ENCODE measurements around the gene PSMD1.

The PSMD1 gene

DNA sequence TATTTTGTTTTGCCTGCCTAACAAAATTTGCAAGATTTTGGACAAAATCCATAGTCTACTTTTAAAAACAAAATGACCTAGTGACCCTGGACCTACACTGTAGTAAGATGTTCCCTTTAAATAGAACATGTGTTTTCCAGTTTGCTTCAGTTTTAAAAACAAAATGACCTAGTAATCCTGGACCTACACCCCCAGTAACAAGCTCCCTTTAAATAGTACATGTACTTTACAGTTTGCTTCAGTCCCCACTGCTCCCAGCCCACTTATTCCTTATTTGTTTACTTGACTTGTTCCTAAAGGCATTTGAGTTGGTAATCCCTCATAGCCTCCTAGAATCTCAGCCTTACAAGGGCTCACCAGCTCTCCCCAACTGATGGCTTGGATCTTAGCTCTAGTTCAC is 102.6 kb downstream of the PSMD1 start:
- H3K27me3 Mint-ChIP-seq: no peaks in the 10 kb centered on the region
- peaks cover 66% of the 10 kb centered on the region for H3K36me3 Mint-ChIP-seq (ENCODE audit: low read depth)
- intact Hi-C loops (cut with micrococcal nuclease): no loop called here
- no peak overlapping the region for H3K4me3 Mint-ChIP-seq
- H3K4me1 Mint-ChIP-seq (ENCODE audit: low read depth): peaks cover 16% of the 10 kb centered on the region
- H3K27ac Mint-ChIP-seq: peak overlapping the region; percentile 20
- no peaks in the 10 kb centered on the region for H3K9me3 Mint-ChIP-seq

DNA sequence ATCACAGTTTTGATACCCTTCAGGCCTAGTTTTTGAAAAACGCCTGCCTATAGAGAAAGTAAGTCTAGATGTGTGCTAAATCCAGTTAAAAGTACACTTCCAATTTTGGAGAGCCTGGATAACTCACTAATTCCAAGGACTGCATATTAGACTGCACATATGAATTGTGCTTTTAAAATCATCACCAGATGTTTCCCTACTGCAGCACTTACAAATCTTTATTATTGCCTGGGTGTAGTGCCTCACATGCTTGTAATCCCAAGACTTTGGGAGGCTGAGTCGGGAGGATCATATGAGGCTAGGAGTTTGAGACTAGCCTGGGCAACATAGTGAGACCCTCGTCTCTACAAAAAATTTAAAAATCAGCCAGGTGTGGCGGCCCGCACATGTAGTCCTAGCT is 104.0 kb downstream of the PSMD1 start:
- H3K9me3 Mint-ChIP-seq: no peaks in the 10 kb centered on the region
- intact Hi-C loops (cut with micrococcal nuclease): no loop called here
- H3K27me3 Mint-ChIP-seq: no peaks in the 10 kb centered on the region
- H3K27ac Mint-ChIP-seq: no peak overlapping the region
- peaks cover 16% of the 10 kb centered on the region for H3K4me1 Mint-ChIP-seq (ENCODE audit: low read depth)
- peaks cover 71% of the 10 kb centered on the region for H3K36me3 Mint-ChIP-seq (ENCODE audit: low read depth)
- H3K4me3 Mint-ChIP-seq: no peak overlapping the region

- Mint-ChIP-seq H3K27ac (peak overlapping the region; percentile 75), H3K27me3 (no peaks in the 10 kb centered on the region)
Observed at GRCh38 chr2:231161252-231161839, 104.7 kb downstream of the PSMD1 start.

DNA sequence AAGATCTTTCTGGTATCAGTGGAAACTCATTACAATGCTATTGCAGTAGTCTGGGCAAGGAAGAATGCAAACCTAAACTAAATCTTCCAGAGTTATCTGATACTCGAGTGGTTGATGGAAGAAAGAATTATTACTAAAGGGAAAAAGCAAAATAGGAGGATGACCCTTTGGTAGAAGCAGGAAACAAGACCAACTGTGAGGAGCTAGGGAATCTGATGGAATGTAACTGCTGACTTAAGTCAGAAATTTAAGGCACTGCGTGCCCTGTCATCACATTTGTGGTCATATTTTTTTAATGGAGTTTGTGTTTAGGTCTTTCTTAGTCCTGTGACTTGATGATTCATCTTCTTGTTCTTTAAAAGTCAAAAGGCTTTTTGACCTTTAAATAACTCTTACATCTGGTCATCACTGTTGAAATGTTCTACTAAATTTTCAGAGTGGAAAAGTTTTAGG is 105.2 kb downstream of the PSMD1 start:
- Mint-ChIP-seq H3K27me3 (no peaks in the 10 kb centered on the region), H3K36me3 (ENCODE audit: low read depth) (peaks cover 80% of the 10 kb centered on the region), H3K9me3 (no peaks in the 10 kb centered on the region), H3K27ac (peak overlapping the region; percentile 75), H3K4me1 (ENCODE audit: low read depth) (peaks cover 16% of the 10 kb centered on the region), H3K4me3 (no peak overlapping the region)
- intact Hi-C loops (cut with micrococcal nuclease): no loop called here

More at GRCh38 chr2:231161252-231161839, 104.7 kb downstream of the PSMD1 start:
- Mint-ChIP-seq H3K4me1 (ENCODE audit: low read depth) (peaks cover 16% of the 10 kb centered on the region), H3K4me3 (no peak overlapping the region), H3K9me3 (no peaks in the 10 kb centered on the region), H3K36me3 (ENCODE audit: low read depth) (peaks cover 76% of the 10 kb centered on the region)
- intact Hi-C loops (cut with micrococcal nuclease): no loop called here

- H3K27me3 Mint-ChIP-seq: no peaks in the 10 kb centered on the region
- intact Hi-C loops (cut with micrococcal nuclease): no loop called here
- H3K27ac Mint-ChIP-seq: peak overlapping the region; percentile 75
- H3K9me3 Mint-ChIP-seq: no peaks in the 10 kb centered on the region
- no peak overlapping the region for H3K4me3 Mint-ChIP-seq
- peaks cover 22% of the 10 kb centered on the region for H3K4me1 Mint-ChIP-seq (ENCODE audit: low read depth)
- peaks cover 80% of the 10 kb centered on the region for H3K36me3 Mint-ChIP-seq (ENCODE audit: low read depth)
Observed at GRCh38 chr2:231163011-231163410, 106.3 kb downstream of the PSMD1 start.

GRCh38 chr2:231163414-231164095 is 106.9 kb downstream of the PSMD1 start:
- Mint-ChIP-seq H3K27ac (no peak overlapping the region), H3K9me3 (no peaks in the 10 kb centered on the region), H3K4me3 (no peak overlapping the region), H3K36me3 (ENCODE audit: low read depth) (peaks cover 81% of the 10 kb centered on the region), H3K27me3 (no peaks in the 10 kb centered on the region), H3K4me1 (ENCODE audit: low read depth) (peaks cover 27% of the 10 kb centered on the region)
- intact Hi-C loops (cut with micrococcal nuclease): no loop called here

DNA sequence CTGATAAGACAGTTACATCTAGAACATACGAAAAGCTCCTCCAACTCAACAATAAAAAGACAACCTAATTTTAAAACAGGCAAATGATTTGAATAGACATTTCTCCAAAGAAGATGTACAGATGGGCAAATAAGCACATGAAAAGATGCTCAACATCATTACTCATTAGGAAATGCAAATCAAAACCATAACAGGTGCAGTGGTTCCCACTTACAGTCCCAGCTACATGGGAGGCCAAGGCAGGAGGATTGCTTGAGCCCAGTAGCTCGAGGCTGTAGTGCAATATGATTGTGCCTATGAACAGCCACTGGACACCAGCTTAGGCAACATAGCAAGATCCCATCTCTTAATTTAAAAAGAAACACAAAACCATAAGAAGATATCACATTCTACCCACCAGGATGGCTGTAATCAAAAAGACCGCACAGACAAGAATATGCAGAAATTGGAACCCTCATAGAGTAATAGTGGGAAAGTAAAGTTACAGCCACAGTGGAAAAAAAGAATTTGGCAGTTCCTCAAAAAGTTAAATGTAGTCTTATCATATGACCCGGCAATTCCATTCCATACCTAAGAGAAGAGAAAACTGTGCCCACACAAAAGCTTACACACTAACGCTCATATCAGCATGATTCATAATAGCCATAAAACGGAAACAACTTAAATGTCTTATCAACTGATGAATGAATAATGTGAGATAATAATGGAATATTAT is 111.2 kb downstream of the PSMD1 start:
- Mint-ChIP-seq H3K27me3 (no peaks in the 10 kb centered on the region), H3K4me3 (no peak overlapping the region), H3K4me1 (ENCODE audit: low read depth) (peaks cover 20% of the 10 kb centered on the region), H3K9me3 (no peaks in the 10 kb centered on the region), H3K27ac (peak overlapping the region; percentile 62), H3K36me3 (ENCODE audit: low read depth) (peaks cover 89% of the 10 kb centered on the region)
- intact Hi-C loops (cut with micrococcal nuclease): no loop called here

DNA sequence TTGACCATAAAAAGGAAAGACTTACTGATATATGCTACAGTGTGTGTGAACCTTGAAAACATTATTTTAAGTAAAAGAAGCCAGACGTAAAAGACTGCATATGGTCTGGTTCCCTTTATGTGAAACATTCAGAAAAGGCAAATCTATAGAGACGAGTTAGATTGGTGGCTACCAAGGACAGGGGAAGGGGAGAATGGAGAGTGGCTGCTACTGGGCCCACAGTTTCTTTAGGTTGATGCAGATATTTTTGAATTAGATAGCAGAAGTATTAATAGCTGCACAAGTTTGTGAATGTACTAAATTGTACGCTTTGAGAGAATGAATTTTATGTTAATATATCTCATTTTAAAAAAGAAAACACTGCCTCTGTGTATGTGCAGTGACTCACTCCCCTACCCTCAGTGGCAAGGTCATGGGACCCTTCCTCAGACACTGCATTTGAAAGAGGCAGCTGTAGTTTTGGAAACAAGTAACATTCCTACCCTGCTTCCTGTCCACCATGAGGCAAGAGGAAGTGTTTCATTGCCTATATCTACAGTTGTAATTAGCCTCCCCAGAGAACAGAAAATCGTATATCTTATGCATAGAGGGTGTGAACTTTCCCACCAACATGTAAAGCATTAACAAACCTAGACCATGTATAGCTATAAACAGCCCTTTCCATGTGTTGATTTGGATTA is 111.9 kb downstream of the PSMD1 start:
- H3K4me1 Mint-ChIP-seq (ENCODE audit: low read depth): peaks cover 20% of the 10 kb centered on the region
- intact Hi-C loops (cut with micrococcal nuclease): no loop called here
- H3K36me3 Mint-ChIP-seq (ENCODE audit: low read depth): peaks cover 90% of the 10 kb centered on the region
- H3K9me3 Mint-ChIP-seq: no peaks in the 10 kb centered on the region
- H3K27ac Mint-ChIP-seq: peak overlapping the region; percentile 62
- H3K4me3 Mint-ChIP-seq: no peak overlapping the region
- H3K27me3 Mint-ChIP-seq: no peaks in the 10 kb centered on the region

DNA sequence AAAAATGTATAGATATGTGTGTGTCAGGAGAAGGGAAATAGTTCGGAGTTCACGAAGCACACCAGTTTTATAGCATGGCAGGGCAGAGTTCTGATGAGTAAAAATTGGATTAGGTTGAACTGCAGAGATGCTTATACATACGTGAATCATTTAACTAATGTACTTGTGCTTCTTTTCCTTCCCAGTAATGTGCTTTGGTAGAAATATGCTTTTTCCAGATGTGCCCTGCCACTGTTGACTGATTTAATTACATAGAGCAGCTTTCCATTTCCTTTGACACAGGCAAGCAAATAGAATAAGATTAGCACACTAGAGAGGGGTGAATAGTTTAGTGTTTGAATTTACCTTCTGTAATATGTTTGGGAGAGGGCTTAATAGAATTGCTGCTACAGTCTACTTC is 112.8 kb downstream of the PSMD1 start:
- H3K9me3 Mint-ChIP-seq: no peaks in the 10 kb centered on the region
- peaks cover 20% of the 10 kb centered on the region for H3K4me1 Mint-ChIP-seq (ENCODE audit: low read depth)
- no peak overlapping the region for H3K4me3 Mint-ChIP-seq
- no peak overlapping the region for H3K27ac Mint-ChIP-seq
- no peaks in the 10 kb centered on the region for H3K27me3 Mint-ChIP-seq
- intact Hi-C loops (cut with micrococcal nuclease): no loop called here
- peaks cover 86% of the 10 kb centered on the region for H3K36me3 Mint-ChIP-seq (ENCODE audit: low read depth)

GRCh38 chr2:231170055-231170454 is 113.4 kb downstream of the PSMD1 start:
- no peak overlapping the region for H3K4me3 Mint-ChIP-seq
- no peak overlapping the region for H3K27ac Mint-ChIP-seq
- peaks cover 85% of the 10 kb centered on the region for H3K36me3 Mint-ChIP-seq (ENCODE audit: low read depth)
- peaks cover 20% of the 10 kb centered on the region for H3K4me1 Mint-ChIP-seq (ENCODE audit: low read depth)
- no peaks in the 10 kb centered on the region for H3K9me3 Mint-ChIP-seq
- no peaks in the 10 kb centered on the region for H3K27me3 Mint-ChIP-seq
- intact Hi-C loops (cut with micrococcal nuclease): no loop called here

DNA sequence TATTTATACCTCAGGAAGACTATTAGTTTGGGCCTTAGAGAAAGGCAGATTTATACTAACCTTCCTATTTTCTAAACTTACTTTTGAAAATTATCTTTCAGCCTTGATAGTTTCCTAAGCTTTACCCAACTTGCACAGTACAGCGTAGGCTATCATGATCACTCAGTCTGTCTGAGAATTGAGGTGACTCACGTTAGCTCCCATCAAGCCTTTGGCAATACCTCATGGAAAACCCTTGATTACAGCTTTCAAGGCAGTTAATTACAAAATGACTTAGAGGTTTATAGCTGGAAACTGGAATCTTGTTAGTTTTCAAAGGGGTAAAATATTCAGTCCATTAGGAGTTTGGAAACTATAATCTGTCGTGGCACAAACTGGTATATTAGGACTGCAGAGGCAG is 115.4 kb downstream of the PSMD1 start:
- Mint-ChIP-seq H3K9me3 (no peaks in the 10 kb centered on the region), H3K27ac (no peak overlapping the region), H3K27me3 (no peaks in the 10 kb centered on the region), H3K36me3 (ENCODE audit: low read depth) (peaks cover 84% of the 10 kb centered on the region), H3K4me1 (ENCODE audit: low read depth) (peaks cover 23% of the 10 kb centered on the region), H3K4me3 (no peak overlapping the region)
- intact Hi-C loops (cut with micrococcal nuclease): no loop called here

- no peaks in the 10 kb centered on the region for H3K27me3 Mint-ChIP-seq
- peaks cover 13% of the 10 kb centered on the region for H3K4me1 Mint-ChIP-seq (ENCODE audit: low read depth)
- H3K36me3 Mint-ChIP-seq (ENCODE audit: low read depth): peaks cover 75% of the 10 kb centered on the region
- peaks cover 9% of the 10 kb centered on the region for H3K9me3 Mint-ChIP-seq
- no peak overlapping the region for H3K27ac Mint-ChIP-seq
- intact Hi-C loops (cut with micrococcal nuclease): no loop called here
- H3K4me3 Mint-ChIP-seq: no peak overlapping the region
Observed at GRCh38 chr2:231174211-231174651, 117.6 kb downstream of the PSMD1 start.

GRCh38 chr2:231176066-231176465 is 119.4 kb downstream of the PSMD1 start:
- intact Hi-C loops (cut with micrococcal nuclease): no loop called here
- peaks cover 25% of the 10 kb centered on the region for H3K4me1 Mint-ChIP-seq (ENCODE audit: low read depth)
- no peak overlapping the region for H3K27ac Mint-ChIP-seq
- H3K9me3 Mint-ChIP-seq: peaks cover 9% of the 10 kb centered on the region
- peaks cover 57% of the 10 kb centered on the region for H3K36me3 Mint-ChIP-seq (ENCODE audit: low read depth)
- H3K27me3 Mint-ChIP-seq: no peaks in the 10 kb centered on the region
- no peak overlapping the region for H3K4me3 Mint-ChIP-seq
